ENCODE data around the gene LRRC42. TPM values are rescaled to one million over a fixed set of nuclear protein-coding genes. Genes with fewer than 3 reads are reported as not detected.

Gene LRRC42
- total RNA-seq (ENCODE audit: insufficient read depth, low replicate concordance), result 27.2 TPM

- DNase-seq (ENCODE audit: low spot score), result no peak
Observed at GRCh38 chr1:53946252-53947171, at the start of gene LRRC42. Gene LRRC42 (plus strand): TSS chr1:53946350. CDS start chr1:53952000, 5,650 bp downstream.

GRCh38 chr1:53896635-53897229, 49.4 kb upstream of the LRRC42 start:
- DNase-seq (ENCODE audit: low spot score), result peak; percentile 80

GRCh38 chr1:53899206-53899628, 46.9 kb upstream of the LRRC42 start:
- DNase-seq (ENCODE audit: low spot score), result peak; percentile 52

GRCh38 chr1:53899708-53900107, 46.4 kb upstream of the LRRC42 start:
- no peak for DNase-seq (ENCODE audit: low spot score)

- no peak for DNase-seq (ENCODE audit: low spot score)
Observed at GRCh38 chr1:53902235-53903138, 43.7 kb upstream of the LRRC42 start.

GRCh38 chr1:53905509-53905908, 40.6 kb upstream of the LRRC42 start:
- DNase-seq (ENCODE audit: low spot score), result no peak

- DNase-seq (ENCODE audit: low spot score), result no peak
Observed at GRCh38 chr1:53906121-53906520, 40.0 kb upstream of the LRRC42 start.

- no peak for DNase-seq (ENCODE audit: low spot score)
Observed at GRCh38 chr1:53909946-53910345, 36.2 kb upstream of the LRRC42 start.

- no peak for DNase-seq (ENCODE audit: low spot score)
Observed at GRCh38 chr1:53911442-53911841, 34.7 kb upstream of the LRRC42 start.

GRCh38 chr1:53913352-53914033, 32.7 kb upstream of the LRRC42 start:
- no peak for DNase-seq (ENCODE audit: low spot score)

GRCh38 chr1:53918343-53918742, 27.8 kb upstream of the LRRC42 start:
- no peak for DNase-seq (ENCODE audit: low spot score)

GRCh38 chr1:53919675-53920066, 26.5 kb upstream of the LRRC42 start:
- no peak for DNase-seq (ENCODE audit: low spot score)

- no peak for DNase-seq (ENCODE audit: low spot score)
Observed at GRCh38 chr1:53927376-53927881, 18.7 kb upstream of the LRRC42 start.

GRCh38 chr1:53929246-53929960, 16.7 kb upstream of the LRRC42 start:
- DNase-seq (ENCODE audit: low spot score), result peak; percentile 83

- no peak for DNase-seq (ENCODE audit: low spot score)
Observed at GRCh38 chr1:53930932-53931331, 15.2 kb upstream of the LRRC42 start.

- no peak for DNase-seq (ENCODE audit: low spot score)
Observed at GRCh38 chr1:53931523-53931922, 14.6 kb upstream of the LRRC42 start.

GRCh38 chr1:53934170-53934765, 11.9 kb upstream of the LRRC42 start:
- DNase-seq (ENCODE audit: low spot score), result no peak

GRCh38 chr1:53936430-53936829, 9.7 kb upstream of the LRRC42 start:
- no peak for DNase-seq (ENCODE audit: low spot score)

- no peak for DNase-seq (ENCODE audit: low spot score)
Observed at GRCh38 chr1:53938136-53938830, 7.9 kb upstream of the LRRC42 start.

Measured in umbilical cord (tissue), 2 donors.